CD4-positive, alpha-beta T cell treated with Interleukin-17A for 1 hour (primary cell): ENCODE measurements around the gene DOCK2.
"Not testable (repeated sequence)": the region's sequence is repeated elsewhere in the genome, so short reads cannot be mapped to it uniquely, and the experiment has no call there.

ENCODE experiments used
- DNase-seq: peaks from one replicate; pipeline ENCODE4 v3.0.0-alpha.2; 2020

DOCK2 gene

GRCh38 chr5:169637085-169637548 is at the start of gene DOCK2:
Gene DOCK2 (plus strand): TSS chr5:169637275. CDS start chr5:169637327, 52 bp downstream.
- peak; percentile 73 for DNase-seq

- no peak for DNase-seq
These were observed 46.5 kb upstream of the DOCK2 start for GRCh38 chr5:169590602-169591001.

- DNase-seq = no peak
These were observed 45.4 kb upstream of the DOCK2 start for GRCh38 chr5:169591636-169592035.

GRCh38 chr5:169592937-169593650 is 44.0 kb upstream of the DOCK2 start:
- no peak for DNase-seq

GRCh38 chr5:169595172-169595820 is 41.8 kb upstream of the DOCK2 start:
- no peak for DNase-seq

GRCh38 chr5:169599451-169599850 is 37.6 kb upstream of the DOCK2 start:
- no peak for DNase-seq

GRCh38 chr5:169602535-169602934 is 34.5 kb upstream of the DOCK2 start:
- DNase-seq = no peak

GRCh38 chr5:169606279-169606678 is 30.8 kb upstream of the DOCK2 start:
- no peak for DNase-seq

GRCh38 chr5:169607882-169608281 is 29.2 kb upstream of the DOCK2 start:
- no peak for DNase-seq

GRCh38 chr5:169609716-169610115 is 27.4 kb upstream of the DOCK2 start:
- no peak for DNase-seq

- no peak for DNase-seq
These were observed 26.5 kb upstream of the DOCK2 start for GRCh38 chr5:169610606-169611005.

- no peak for DNase-seq
These were observed 21.5 kb upstream of the DOCK2 start for GRCh38 chr5:169615561-169615960.

GRCh38 chr5:169624307-169624706 is 12.8 kb upstream of the DOCK2 start:
- DNase-seq = not testable (repeated sequence)

- no peak for DNase-seq
These were observed 10.3 kb upstream of the DOCK2 start for GRCh38 chr5:169626779-169627178.

- no peak for DNase-seq
These were observed 9.5 kb upstream of the DOCK2 start for GRCh38 chr5:169627551-169627950.

- DNase-seq = no peak
These were observed 8.2 kb upstream of the DOCK2 start for GRCh38 chr5:169628892-169629291.

GRCh38 chr5:169629847-169630548 is 7.1 kb upstream of the DOCK2 start:
- no peak for DNase-seq

GRCh38 chr5:169631360-169631759 is 5.7 kb upstream of the DOCK2 start:
- DNase-seq = no peak

- DNase-seq = no peak
These were observed 4.1 kb upstream of the DOCK2 start for GRCh38 chr5:169632946-169633345.

- DNase-seq = no peak
These were observed 2.5 kb upstream of the DOCK2 start for GRCh38 chr5:169634606-169635005.

- DNase-seq = no peak
These were observed 1.1 kb upstream of the DOCK2 start for GRCh38 chr5:169635936-169636335.

GRCh38 chr5:169636477-169637084 is 494 bp upstream of the DOCK2 start:
- no peak for DNase-seq

- peak; percentile 77 for DNase-seq
These were observed 560 bp downstream of the DOCK2 start for GRCh38 chr5:169637549-169638121.
